ENCODE results near the gene H3-3A. TPM values are rescaled to one million over a fixed set of nuclear protein-coding genes. Genes with fewer than 3 reads are reported as not detected.

H3-3A gene
- total and polyA plus RNA-seq, 2 experiments from 2014 or later = 913 to 2,407 TPM

- Histone ChIP-seq H4K20me1 (replicated peaks; ENCODE audit: insufficient read depth) (no peaks in the 10 kb centered on the region), H3K9me2 (ENCODE audit: insufficient read depth) (no peaks in the 10 kb centered on the region), H3K4me3 (no peak overlapping the region), H3K27ac (ENCODE audit: low read depth) (no peak overlapping the region), H3K36me3 (ENCODE audit: insufficient read depth) (no peaks in the 10 kb centered on the region), H3K27me3 (ENCODE audit: insufficient read depth) (no peaks in the 10 kb centered on the region), H2AFZ (0 out of 2 replicates have a peak overlapping the region, but pooled peaks have one; percentile 56), H3K79me2 (replicated peaks; ENCODE audit: insufficient read depth) (no peaks in the 10 kb centered on the region), H3K4me2 (no peak overlapping the region), H3F3A (replicated peaks; ENCODE audit: low read depth) (no peaks in the 10 kb centered on the region), H3K4me1 (ENCODE audit: insufficient read depth) (no peaks in the 10 kb centered on the region)
- ATAC-seq = no peak
- Mint-ChIP-seq H3K9me3 (no peaks in the 10 kb centered on the region), H3K36me3 (ENCODE audit: low read depth) (no peaks in the 10 kb centered on the region), H3K4me3 (no peak overlapping the region), H3K27me3 (ENCODE audit: insufficient read depth, low read depth, poor library complexity) (peaks cover 4% of the 10 kb centered on the region), H3K4me1 (no peaks in the 10 kb centered on the region), H3K27ac (no peak overlapping the region)
- no peak for DNase-seq (ENCODE audit: low spot score)
- TF ChIP-seq ZNF462 (CRISPR knock-in tag; IDR thresholded peaks at IDR 0.05) = no peak
Measured at GRCh38 chr1:226027538-226028217, 34.8 kb upstream of the H3-3A start.

GRCh38 chr1:226029093-226029496 lies 33.4 kb upstream of the H3-3A start:
- ATAC-seq (no peak), DNase-seq (ENCODE audit: low spot score) (no peak)
- H3K9me3 Mint-ChIP-seq = no peaks in the 10 kb centered on the region
- no peak overlapping the region for H2AFZ ChIP-seq
- no peak overlapping the region for H3K4me3 ChIP-seq
- no peak overlapping the region for H3K27ac ChIP-seq (ENCODE audit: low read depth)
- no peaks in the 10 kb centered on the region for H3K36me3 ChIP-seq (ENCODE audit: insufficient read depth)
- no peaks in the 10 kb centered on the region for H3K79me2 ChIP-seq (replicated peaks; ENCODE audit: insufficient read depth)
- H3K4me1 Mint-ChIP-seq = no peaks in the 10 kb centered on the region
- H3K9me2 ChIP-seq (ENCODE audit: insufficient read depth) = no peaks in the 10 kb centered on the region
- peaks cover 4% of the 10 kb centered on the region for H3K27me3 Mint-ChIP-seq (ENCODE audit: insufficient read depth, low read depth, poor library complexity)
- no peaks in the 10 kb centered on the region for H3K27me3 ChIP-seq (ENCODE audit: insufficient read depth)
- H3K27ac Mint-ChIP-seq = no peak overlapping the region
- H4K20me1 ChIP-seq (replicated peaks; ENCODE audit: insufficient read depth) = no peaks in the 10 kb centered on the region
- no peaks in the 10 kb centered on the region for H3K4me1 ChIP-seq (ENCODE audit: insufficient read depth)
- no peak overlapping the region for H3K4me2 ChIP-seq
- H3K4me3 Mint-ChIP-seq = no peak overlapping the region
- no peaks in the 10 kb centered on the region for H3F3A ChIP-seq (replicated peaks; ENCODE audit: low read depth)
- H3K36me3 Mint-ChIP-seq (ENCODE audit: low read depth) = no peaks in the 10 kb centered on the region
- no peak for TF ChIP-seq JUNB (IDR thresholded peaks at IDR 0.05; ENCODE audit: unreplicated experiment)
- no peak for TF ChIP-seq CTCF (conservative IDR thresholded peaks at IDR 0.05; ENCODE audit: low read depth in 2 of 2)
- TF ChIP-seq EZH2 (IDR thresholded peaks at IDR 0.05; ENCODE audit: low read depth, unreplicated experiment) = no peak

Data from GM23338 (cell line).